Hepatocyte (in vitro differentiated cells): ENCODE results near the gene ZNF831. TPM values are rescaled to one million over a fixed set of nuclear protein-coding genes. Genes with fewer than 3 reads are reported as not detected.

ENCODE experiments used
- DNase-seq: peaks from one replicate; pipeline ENCODE4 v3.0.0-alpha.2; 2016; ENCODE audit warnings: low spot score
- H2AFZ ChIP-seq: fragments of 200-600 bp; sonication (generic); 2 replicates; pipeline ENCODE4 v1.6.0; 2016; ENCODE audit warnings: antibody characterized with exemption, mild to moderate bottlenecking
- H3K27ac ChIP-seq: fragments of 200-600 bp; sonication (generic); 2 replicates; pipeline ENCODE4 v1.5.1; 2016; ENCODE audit warnings: mild to moderate bottlenecking
- H3K27me3 ChIP-seq: fragments of 200-600 bp; sonication (generic); 2 replicates; pipeline ENCODE4 v1.6.1; 2016
- H3K36me3 ChIP-seq: fragments of 200-600 bp; sonication (generic); replicated peaks from 2 replicates; pipeline ENCODE4 v1.5.1; 2016; ENCODE audit warnings: low read depth; ENCODE audit not compliant: insufficient read depth
- H3K4me1 ChIP-seq: fragments of 200-600 bp; sonication (generic); 2 replicates; pipeline ENCODE4 v1.5.1; 2016; ENCODE audit warnings: mild to moderate bottlenecking, moderate library complexity; ENCODE audit not compliant: insufficient read depth
- H3K4me2 ChIP-seq: fragments of 200-600 bp; sonication (generic); 2 replicates; pipeline ENCODE4 v1.6.0; 2016
- H3K4me3 ChIP-seq: fragments of 200-600 bp; sonication (generic); 2 replicates; pipeline ENCODE4 v1.5.1; 2016; ENCODE audit warnings: mild to moderate bottlenecking
- H3K79me2 ChIP-seq: fragments of 200-600 bp; sonication (generic); 2 replicates; pipeline ENCODE4 v1.6.0; 2017; ENCODE audit warnings: mild to moderate bottlenecking
- H3K9me2 ChIP-seq: fragments of 200-600 bp; sonication (generic); replicated peaks from 2 replicates; pipeline ENCODE4 v1.6.0; 2017; ENCODE audit warnings: mild to moderate bottlenecking; ENCODE audit not compliant: insufficient read depth
- H3K9me3 ChIP-seq: fragments of 200-600 bp; sonication (generic); 2 replicates; pipeline ENCODE4 v1.5.1; 2016; ENCODE audit warnings: low read depth, mild to moderate bottlenecking
- H4K20me1 ChIP-seq: fragments of 200-600 bp; sonication (generic); 2 replicates; pipeline ENCODE4 v1.6.0; 2016; ENCODE audit warnings: mild to moderate bottlenecking; ENCODE audit not compliant: insufficient read depth, poor library complexity, severe bottlenecking
- CTCF ChIP-seq: fragments of 200-600 bp; sonication (generic); IDR thresholded peaks from 2 replicates; pipeline ENCODE4 v1.5.1; 2016; ENCODE audit warnings: antibody characterized with exemption, mild to moderate bottlenecking; ENCODE audit not compliant: poor library complexity
- EZH2 ChIP-seq: fragments of 200-600 bp; sonication (generic); IDR thresholded peaks from 2 replicates; pipeline ENCODE4 v1.6.1; 2016; ENCODE audit warnings: antibody characterized with exemption, mild to moderate bottlenecking, borderline replicate concordance
- EZH2phosphoT487 ChIP-seq: fragments of 200-600 bp; sonication (generic); IDR thresholded peaks from one replicate; pipeline ENCODE4 v1.6.1; 2018; ENCODE audit warnings: antibody characterized with exemption, mild to moderate bottlenecking, low read depth, moderate library complexity; ENCODE audit not compliant: unreplicated experiment, severe bottlenecking
- WGBS: methylation state at CpG from one replicate; pipeline ENCODE4 v1.1.6; 2016; ENCODE audit warnings: low lambda C conversion rate; ENCODE audit errors: missing lambda C conversion rate; 5-methylcytosine and 5-hydroxymethylcytosine counted together
- polyA plus RNA-seq: library from polyadenylated mRNA; unstranded; fragments of >200 nt; fragmentation: Nextera tagmentation; extraction: Ambion mirVana; gene quantifications from 2 replicates; pipeline ENCODE4 v1.2.1, GENCODE V29; 2016
- total RNA-seq: library from RNA; depleted of rRNA; stranded (reverse); fragments of >200 nt; gene quantifications from 2 replicates; pipeline ENCODE4 v1.2.3, GENCODE V29; 2014

The ZNF831 gene
- total and polyA plus RNA-seq, 2 experiments from 2014 or later, result not detected

DNA sequence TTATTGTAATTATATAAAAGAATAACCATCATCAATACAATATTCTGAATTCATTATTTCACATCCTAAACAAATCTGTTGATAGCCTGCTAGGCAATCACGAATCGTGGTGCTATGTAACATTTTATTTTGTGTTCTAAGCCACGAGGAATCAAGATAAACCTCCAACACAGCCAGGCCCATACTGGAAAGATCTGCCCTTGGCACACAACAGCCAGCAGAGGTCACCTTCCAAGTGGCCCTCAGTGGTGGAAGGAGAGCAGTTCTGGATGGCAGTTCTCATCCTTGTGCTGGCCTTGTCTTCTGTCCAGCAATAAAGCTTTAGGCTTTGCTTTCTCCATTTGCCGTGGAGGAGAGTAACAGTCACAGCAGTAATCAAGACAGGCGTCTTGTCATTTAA, 13.2 kb downstream of the ZNF831 start:
- H3K4me2 ChIP-seq, result no peak overlapping the region
- no peak overlapping the region for H3K27ac ChIP-seq
- no peaks in the 10 kb centered on the region for H3K27me3 ChIP-seq
- H4K20me1 ChIP-seq, result no peaks in the 10 kb centered on the region
- WGBS, result 94% methylated on average over 5 of the region's 5 CpGs
- no peak overlapping the region for H2AFZ ChIP-seq
- no peaks in the 10 kb centered on the region for H3K36me3 ChIP-seq
- no peaks in the 10 kb centered on the region for H3K9me2 ChIP-seq
- H3K9me3 ChIP-seq, result no peaks in the 10 kb centered on the region
- H3K4me1 ChIP-seq, result no peaks in the 10 kb centered on the region
- TF ChIP-seq CTCF (no peak), EZH2phosphoT487 (no peak), EZH2 (no peak)
- H3K4me3 ChIP-seq, result no peak overlapping the region
- no peak for DNase-seq
- no peaks in the 10 kb centered on the region for H3K79me2 ChIP-seq

DNA sequence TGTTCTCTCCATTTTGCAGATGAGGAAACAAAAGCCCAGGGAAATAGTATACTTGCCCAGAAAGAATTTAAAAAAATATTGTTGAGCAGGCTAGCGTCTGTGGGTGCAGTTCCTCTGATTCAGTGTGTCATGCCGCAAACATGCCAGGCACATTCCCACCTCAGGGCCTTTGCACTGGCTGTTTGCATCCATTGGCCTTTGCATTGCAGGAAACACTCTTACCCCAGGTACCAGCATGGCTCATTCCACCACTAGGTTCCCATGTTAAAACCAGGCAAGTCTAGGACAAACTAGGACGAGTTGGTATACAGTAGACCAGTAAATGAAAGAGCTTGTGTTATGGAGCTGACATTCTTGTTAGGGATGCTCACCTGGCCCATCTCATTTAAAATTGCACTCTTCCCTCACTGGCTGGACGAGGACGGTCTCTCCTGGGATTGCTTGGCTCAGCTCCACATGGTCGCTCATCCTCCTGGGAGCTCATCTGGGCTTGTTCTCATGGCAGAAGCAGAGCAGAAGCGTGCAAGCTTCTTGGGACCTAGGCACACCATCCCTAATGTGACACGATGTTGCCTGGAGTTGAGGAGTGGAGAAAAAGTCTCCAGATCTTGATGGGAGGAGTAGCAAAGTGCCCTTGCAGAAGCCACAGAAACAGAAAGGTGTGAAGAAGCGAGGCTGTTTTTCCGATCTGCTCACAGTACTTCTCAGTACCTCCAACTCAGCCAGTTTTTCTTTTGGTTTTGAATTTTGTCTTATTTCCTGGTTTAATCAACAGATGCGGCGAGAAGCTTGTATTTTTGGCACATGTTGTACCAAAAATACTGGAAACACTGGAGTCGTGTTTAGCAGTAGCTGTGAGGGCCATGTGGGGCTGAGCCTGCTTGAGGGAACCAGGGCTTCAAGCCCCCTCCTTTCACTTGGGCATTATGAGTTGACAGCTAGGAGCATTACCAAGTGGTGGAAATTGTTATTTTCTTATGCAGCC, 13.9 kb downstream of the ZNF831 start:
- 96% methylated on average over 13 of the region's 13 CpGs for WGBS

DNA sequence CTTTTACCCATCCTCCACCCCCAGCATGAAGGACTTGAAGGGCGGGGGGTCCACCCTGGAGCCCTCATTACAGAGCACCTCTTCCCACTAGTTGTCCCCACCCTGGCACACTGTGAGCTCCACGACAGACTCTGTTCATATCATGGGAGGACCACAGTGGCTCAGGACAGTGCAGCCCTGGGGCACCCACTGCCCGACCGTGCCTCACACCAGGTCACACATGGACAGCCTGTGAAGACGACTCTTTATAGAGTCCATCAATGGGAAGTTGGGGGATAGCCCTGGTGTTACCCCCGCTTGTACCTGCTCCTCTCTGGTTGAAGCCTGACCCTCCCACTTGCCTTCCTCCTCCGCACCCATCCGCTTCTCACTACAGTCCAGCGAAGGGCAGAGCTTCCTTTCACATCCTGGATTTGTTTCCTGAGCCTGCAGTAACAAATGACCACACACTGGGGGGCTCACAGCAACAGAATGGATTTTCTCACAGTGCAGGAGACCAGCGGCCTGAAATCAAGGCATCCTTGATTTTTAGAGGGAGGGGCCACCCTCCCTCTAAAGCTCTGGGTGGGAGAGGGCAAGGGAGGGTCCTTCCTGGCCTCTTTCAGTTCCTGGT, 15.5 kb downstream of the ZNF831 start:
- H3K9me2 ChIP-seq, result no peaks in the 10 kb centered on the region
- no peak overlapping the region for H3K4me3 ChIP-seq
- no peak overlapping the region for H3K27ac ChIP-seq
- H3K27me3 ChIP-seq, result no peaks in the 10 kb centered on the region
- no peaks in the 10 kb centered on the region for H3K79me2 ChIP-seq
- TF ChIP-seq EZH2 (no peak), EZH2phosphoT487 (no peak), CTCF (no peak)
- H3K9me3 ChIP-seq, result no peaks in the 10 kb centered on the region
- no peak for DNase-seq
- WGBS, result 77% methylated on average over 10 of the region's 10 CpGs
- no peaks in the 10 kb centered on the region for H4K20me1 ChIP-seq
- no peaks in the 10 kb centered on the region for H3K36me3 ChIP-seq
- H3K4me1 ChIP-seq, result no peaks in the 10 kb centered on the region
- H3K4me2 ChIP-seq, result no peak overlapping the region
- no peak overlapping the region for H2AFZ ChIP-seq

More for the DNA sequence above, 13.9 kb downstream of the ZNF831 start:
- Histone ChIP-seq H3K9me2 (no peaks in the 10 kb centered on the region), H2AFZ (no peak overlapping the region), H3K9me3 (no peaks in the 10 kb centered on the region), H3K4me2 (no peak overlapping the region), H3K4me3 (no peak overlapping the region), H3K27ac (no peak overlapping the region), H3K36me3 (no peaks in the 10 kb centered on the region), H4K20me1 (no peaks in the 10 kb centered on the region), H3K4me1 (no peaks in the 10 kb centered on the region), H3K79me2 (no peaks in the 10 kb centered on the region), H3K27me3 (no peaks in the 10 kb centered on the region)
- TF ChIP-seq EZH2phosphoT487 (no peak), CTCF (no peak), EZH2 (no peak)
- DNase-seq, result no peak
